GM21381 (cell line): ENCODE measurements around the gene PPP1R9A.

Experiments used
- ATAC-seq: cut with Tn5 transposase; IDR thresholded peaks from one replicate; pipeline ENCODE4 v1.9.1; 2021; ENCODE audit warnings: mild to moderate bottlenecking, moderate library complexity; ENCODE audit not compliant: unreplicated experiment

The PPP1R9A gene

GRCh38 chr7:95026421-95027072, 119.2 kb downstream of the PPP1R9A start:
- no peak for ATAC-seq

GRCh38 chr7:95027234-95027872, 120.0 kb downstream of the PPP1R9A start:
- no peak for ATAC-seq

DNA sequence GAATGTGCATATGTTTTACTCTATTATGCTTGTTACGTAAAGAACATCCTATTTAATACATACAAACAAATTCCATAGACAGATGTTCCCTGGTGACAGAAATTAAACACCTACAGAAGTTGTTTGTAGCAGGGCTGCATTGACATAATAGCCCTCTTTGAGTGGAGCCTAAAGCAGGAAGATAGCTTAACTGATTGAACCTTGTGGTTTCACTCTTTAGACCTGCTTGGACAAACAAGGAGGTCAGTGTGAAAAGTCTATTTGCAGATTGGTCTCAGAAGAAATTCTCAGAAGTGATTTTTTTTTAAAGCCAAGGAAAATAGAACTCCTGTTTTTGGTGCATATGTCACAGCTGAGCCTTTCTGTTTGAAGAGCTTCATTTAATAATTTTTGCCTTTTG, 121.3 kb downstream of the PPP1R9A start:
- ATAC-seq, result no peak

GRCh38 chr7:95035295-95035694, 127.9 kb downstream of the PPP1R9A start:
- no peak for ATAC-seq

DNA sequence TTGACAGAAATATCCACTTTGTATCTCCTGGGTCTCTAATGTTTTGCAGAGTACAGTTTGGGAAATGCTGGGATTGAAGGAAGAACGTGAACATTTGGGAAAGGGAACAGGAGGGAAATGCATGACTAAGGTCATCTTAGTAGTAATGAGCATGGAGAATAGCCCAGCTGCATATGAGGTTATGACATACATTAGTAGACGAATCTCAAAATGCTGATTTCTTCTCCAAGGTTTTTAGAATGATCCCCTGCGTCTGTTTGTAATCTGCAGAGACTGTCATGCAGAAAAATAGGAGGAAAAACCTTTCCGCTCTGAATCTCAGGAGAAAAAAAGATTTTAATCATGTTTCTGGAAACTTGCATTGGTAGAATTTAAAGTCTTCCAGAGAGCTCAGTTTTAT, 133.6 kb downstream of the PPP1R9A start:
- ATAC-seq, result no peak

GRCh38 chr7:95045236-95045923, 138.0 kb downstream of the PPP1R9A start:
- no peak for ATAC-seq

- no peak for ATAC-seq
These were observed 139.3 kb downstream of the PPP1R9A start for GRCh38 chr7:95046494-95047240.

- ATAC-seq, result no peak
These were observed 139.9 kb downstream of the PPP1R9A start for GRCh38 chr7:95047291-95047690.

- no peak for ATAC-seq
These were observed 145.2 kb downstream of the PPP1R9A start for GRCh38 chr7:95052566-95053094.

DNA sequence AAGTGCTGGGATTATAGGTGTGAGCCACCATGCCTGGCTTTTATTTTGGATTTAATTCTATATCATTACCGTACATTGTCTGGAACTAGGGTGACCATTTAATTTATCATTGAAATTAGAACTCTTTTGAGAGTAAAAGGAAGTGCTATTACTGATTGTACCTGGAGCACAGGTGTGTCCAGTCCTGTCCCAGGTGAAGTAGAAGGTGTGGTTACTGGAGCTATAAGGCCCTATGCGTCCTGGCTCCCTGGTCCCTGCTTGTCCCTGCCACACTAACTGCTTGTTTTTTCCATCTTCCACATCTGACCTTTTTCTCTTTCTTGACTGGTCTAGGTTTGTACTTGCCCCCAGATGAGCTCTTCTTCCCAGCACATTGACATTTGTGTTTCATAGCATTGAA, 147.0 kb downstream of the PPP1R9A start:
- ATAC-seq, result no peak

- ATAC-seq, result no peak
These were observed 147.9 kb downstream of the PPP1R9A start for GRCh38 chr7:95055295-95055694.

- no peak for ATAC-seq
These were observed 148.8 kb downstream of the PPP1R9A start for GRCh38 chr7:95056107-95056739.

DNA sequence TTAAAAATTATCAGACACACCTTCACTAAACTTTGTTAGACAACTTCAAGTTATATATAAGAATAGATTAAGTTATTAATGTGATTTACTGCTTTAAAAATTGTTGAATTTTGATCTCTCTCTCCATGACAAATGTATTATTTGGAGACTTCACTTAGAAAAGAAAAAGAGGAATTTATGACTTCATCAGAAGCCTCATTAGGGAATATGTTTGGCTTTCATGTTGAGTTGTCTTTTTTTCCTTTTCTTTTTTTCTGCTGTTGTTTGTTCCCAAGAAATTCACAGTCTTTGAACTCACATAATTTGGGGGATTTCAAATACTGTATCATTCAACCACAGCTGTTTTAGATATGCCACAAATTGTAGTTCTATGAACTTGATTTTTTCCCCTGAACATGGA, 149.5 kb downstream of the PPP1R9A start:
- ATAC-seq, result no peak

DNA sequence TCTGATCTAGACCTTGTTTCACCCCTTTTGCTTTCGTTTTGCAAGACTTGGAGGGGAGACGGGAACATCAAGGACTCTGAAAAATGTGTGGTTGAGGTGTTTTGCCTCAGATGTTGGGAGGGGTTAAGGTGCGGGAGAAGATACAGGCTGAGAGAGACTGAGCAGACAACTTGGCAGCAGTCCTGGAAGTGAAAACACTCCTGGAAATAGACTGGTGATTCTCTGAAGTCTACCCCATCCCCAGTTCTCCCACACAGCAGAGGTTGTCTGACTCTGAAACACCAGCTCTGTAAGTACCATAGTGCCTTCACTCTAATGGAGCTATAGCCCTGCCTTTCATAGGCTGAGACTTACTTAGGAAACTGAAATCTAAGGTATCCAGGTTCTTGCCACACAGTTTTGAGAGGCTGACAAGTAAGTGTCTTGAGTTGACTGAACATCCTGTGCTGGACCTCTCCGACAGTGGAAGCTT, 152.5 kb downstream of the PPP1R9A start:
- no peak for ATAC-seq

GRCh38 chr7:95062901-95063300, 155.5 kb downstream of the PPP1R9A start:
- ATAC-seq, result no peak

DNA sequence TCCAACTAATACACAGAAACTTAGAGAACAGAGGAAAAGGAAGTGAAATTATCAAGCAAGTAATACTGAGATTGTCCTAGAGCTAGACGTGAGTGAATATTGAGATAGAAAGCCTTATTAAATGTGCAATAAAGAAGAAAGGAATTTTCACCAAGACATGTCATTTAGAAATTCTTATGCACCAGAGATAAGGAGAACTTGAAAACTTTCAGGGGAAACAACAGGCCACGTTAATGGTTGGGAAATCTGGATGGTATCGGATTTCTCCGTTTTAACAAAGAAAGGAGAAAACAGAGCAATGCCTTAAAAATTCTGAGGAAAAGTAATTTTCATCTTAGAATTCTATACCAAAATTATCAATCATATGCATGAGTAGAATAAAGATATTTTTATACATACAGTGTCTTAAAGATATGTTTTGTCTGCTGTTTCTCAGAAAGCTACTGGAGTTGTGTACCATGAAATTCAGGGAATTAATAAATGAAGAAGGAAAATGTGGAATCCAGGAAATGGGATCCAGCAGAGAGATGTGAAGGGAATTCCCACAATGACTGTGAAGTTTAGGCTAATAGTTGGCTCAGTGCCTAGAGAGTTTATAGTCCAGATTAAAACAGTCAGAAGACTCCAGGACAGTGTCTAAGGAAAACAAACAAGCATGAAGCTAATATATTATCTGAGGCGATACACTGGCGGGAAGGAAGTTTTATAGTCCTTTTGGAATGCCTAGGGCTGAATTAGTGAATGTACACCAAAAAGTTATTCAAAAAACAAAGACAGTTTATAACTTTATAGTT, 159.5 kb downstream of the PPP1R9A start:
- ATAC-seq, result no peak

- no peak for ATAC-seq
These were observed 181.3 kb downstream of the PPP1R9A start for GRCh38 chr7:95088536-95089215.

- ATAC-seq, result no peak
These were observed 182.3 kb downstream of the PPP1R9A start for GRCh38 chr7:95089414-95090315.
